Measurements from ENCODE around the gene MUC2.
"Not testable (repeated sequence)": the region's sequence is repeated elsewhere in the genome, so short reads cannot be mapped to it uniquely, and the experiment has no call there.

MUC2 gene

GRCh38 chr11:1106387-1106786, 31.7 kb downstream of the MUC2 start:
- DNase-seq (ENCODE audit: low spot score) = no peak

- no peak for DNase-seq (ENCODE audit: low spot score)
Observed at GRCh38 chr11:1107316-1108245, 32.9 kb downstream of the MUC2 start.

- DNase-seq (ENCODE audit: low spot score) = no peak
Observed at GRCh38 chr11:1108246-1108900, 33.7 kb downstream of the MUC2 start.

GRCh38 chr11:1109101-1109917, 34.6 kb downstream of the MUC2 start:
- no peak for DNase-seq (ENCODE audit: low spot score)

GRCh38 chr11:1109918-1110705, 35.4 kb downstream of the MUC2 start:
- DNase-seq (ENCODE audit: low spot score) = no peak

GRCh38 chr11:1111545-1112212, 37.0 kb downstream of the MUC2 start:
- DNase-seq (ENCODE audit: low spot score) = no peak

- DNase-seq (ENCODE audit: low spot score) = no peak
Observed at GRCh38 chr11:1112351-1113191, 37.9 kb downstream of the MUC2 start.

- no peak for DNase-seq (ENCODE audit: low spot score)
Observed at GRCh38 chr11:1113405-1114201, 38.9 kb downstream of the MUC2 start.

GRCh38 chr11:1115292-1115691, 40.6 kb downstream of the MUC2 start:
- not testable (repeated sequence) for DNase-seq (ENCODE audit: low spot score)

GRCh38 chr11:1116104-1116503, 41.4 kb downstream of the MUC2 start:
- DNase-seq (ENCODE audit: low spot score) = no peak

GRCh38 chr11:1116666-1117390, 42.2 kb downstream of the MUC2 start:
- no peak for DNase-seq (ENCODE audit: low spot score)

- DNase-seq (ENCODE audit: low spot score) = no peak
Observed at GRCh38 chr11:1117992-1118391, 43.3 kb downstream of the MUC2 start.

GRCh38 chr11:1118755-1119603, 44.3 kb downstream of the MUC2 start:
- DNase-seq (ENCODE audit: low spot score) = no peak

GRCh38 chr11:1119604-1120146, 45.0 kb downstream of the MUC2 start:
- no peak for DNase-seq (ENCODE audit: low spot score)

- no peak for DNase-seq (ENCODE audit: low spot score)
Observed at GRCh38 chr11:1120532-1121330, 46.1 kb downstream of the MUC2 start.

- no peak for DNase-seq (ENCODE audit: low spot score)
Observed at GRCh38 chr11:1121331-1121812, 46.7 kb downstream of the MUC2 start.
